Epidermal melanocyte (primary cell): ENCODE data around the gene IRAK2.

Experiments used
- DNase-seq: peaks from one replicate; pipeline ENCODE4 v3.0.0; 2011; ENCODE audit warnings: low spot score; ENCODE audit not compliant: insufficient read length

The IRAK2 gene

GRCh38 chr3:10223676-10224639, 59.2 kb downstream of the IRAK2 start:
- DNase-seq: no peak

- peak; percentile 70 for DNase-seq
Measured at GRCh38 chr3:10224794-10225665, 60.3 kb downstream of the IRAK2 start.

GRCh38 chr3:10226293-10226692, 61.6 kb downstream of the IRAK2 start:
- no peak for DNase-seq

- no peak for DNase-seq
Measured at GRCh38 chr3:10228248-10228950, 63.7 kb downstream of the IRAK2 start.

GRCh38 chr3:10229576-10229975, 64.9 kb downstream of the IRAK2 start:
- DNase-seq: no peak

- no peak for DNase-seq
Measured at GRCh38 chr3:10232137-10232536, 67.4 kb downstream of the IRAK2 start.

- DNase-seq: no peak
Measured at GRCh38 chr3:10233988-10234387, 69.3 kb downstream of the IRAK2 start.

- no peak for DNase-seq
Measured at GRCh38 chr3:10234526-10235230, 70.0 kb downstream of the IRAK2 start.

GRCh38 chr3:10235551-10235950, 70.8 kb downstream of the IRAK2 start:
- DNase-seq: no peak

GRCh38 chr3:10238345-10239183, 73.8 kb downstream of the IRAK2 start:
- no peak for DNase-seq

GRCh38 chr3:10240799-10241198, 76.1 kb downstream of the IRAK2 start:
- no peak for DNase-seq

GRCh38 chr3:10242182-10243065, 77.7 kb downstream of the IRAK2 start:
- no peak for DNase-seq

GRCh38 chr3:10244009-10244408, 79.3 kb downstream of the IRAK2 start:
- DNase-seq: no peak

GRCh38 chr3:10245081-10245712, 80.5 kb downstream of the IRAK2 start:
- no peak for DNase-seq

- no peak for DNase-seq
Measured at GRCh38 chr3:10247679-10248183, 83.0 kb downstream of the IRAK2 start.

GRCh38 chr3:10248184-10248983, 83.7 kb downstream of the IRAK2 start, which contains the start of gene TATDN2:
Gene TATDN2, plus strand, starts transcription at chr3:10248459. Its CDS starts 742 bp downstream, at chr3:10249201.
- DNase-seq: peak; percentile 97
